ENCODE data around the gene LIME1. TPM values are rescaled to one million over a fixed set of nuclear protein-coding genes. Genes with fewer than 3 reads are reported as not detected.
A peak's percentile ranks its signal among the peaks of the same experiment; 100 is the strongest.

Gene LIME1, protein sequence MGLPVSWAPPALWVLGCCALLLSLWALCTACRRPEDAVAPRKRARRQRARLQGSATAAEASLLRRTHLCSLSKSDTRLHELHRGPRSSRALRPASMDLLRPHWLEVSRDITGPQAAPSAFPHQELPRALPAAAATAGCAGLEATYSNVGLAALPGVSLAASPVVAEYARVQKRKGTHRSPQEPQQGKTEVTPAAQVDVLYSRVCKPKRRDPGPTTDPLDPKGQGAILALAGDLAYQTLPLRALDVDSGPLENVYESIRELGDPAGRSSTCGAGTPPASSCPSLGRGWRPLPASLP
- polyA plus RNA-seq (2013, experiment 1 of 2; ENCODE audit: insufficient read length) = 4.7 TPM
- polyA plus RNA-seq (2013, experiment 2 of 2; ENCODE audit: insufficient read length) = 2.5 TPM

DNA sequence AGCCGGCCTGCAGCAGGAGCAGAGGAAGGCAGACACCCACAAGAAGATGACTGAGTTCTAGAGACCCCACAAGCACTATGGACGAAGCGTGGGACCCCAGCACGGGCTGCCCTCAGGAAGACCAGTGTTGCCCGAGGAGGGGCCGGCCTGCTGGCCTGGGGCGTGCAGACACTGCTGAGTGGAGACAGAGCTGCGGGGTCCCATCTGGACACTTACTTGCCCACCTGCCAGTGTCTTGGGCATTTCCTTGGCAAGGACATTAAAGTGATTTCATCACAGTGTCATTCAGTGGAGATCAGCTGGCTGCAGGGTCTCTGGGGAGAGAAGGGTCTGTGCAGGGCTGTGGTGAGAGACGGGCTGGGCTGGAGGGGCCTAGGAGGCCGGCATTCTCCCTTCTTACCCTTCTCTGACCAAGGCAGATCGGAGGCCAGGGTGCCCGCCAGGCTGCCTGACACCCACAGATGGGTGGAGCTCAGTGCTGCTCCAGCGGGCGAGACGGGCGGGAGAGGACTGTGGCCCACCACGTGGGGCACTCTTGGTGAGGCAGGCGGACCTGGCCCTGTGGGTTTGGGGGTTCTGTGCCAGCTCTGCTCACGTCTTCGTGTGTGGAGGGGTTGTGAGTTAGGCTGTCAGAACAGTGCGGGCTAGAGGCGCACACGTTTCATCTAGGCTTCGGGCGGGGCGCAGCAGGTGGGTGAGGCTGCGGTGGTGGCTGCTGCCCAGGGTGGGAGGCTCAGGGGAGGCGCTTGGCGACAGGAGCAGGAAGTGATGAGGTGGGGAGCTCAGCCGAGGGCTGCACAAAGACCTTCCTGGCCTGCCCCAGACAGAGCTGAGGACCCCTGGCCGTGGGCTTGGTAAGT is at the start of gene LIME1:
Gene LIME1, plus strand, starts transcription at position 806 of the 860 bp plus-strand sequence. CDS start 886 bp downstream, outside the sequence.
- DNase-seq = no peak

DNA sequence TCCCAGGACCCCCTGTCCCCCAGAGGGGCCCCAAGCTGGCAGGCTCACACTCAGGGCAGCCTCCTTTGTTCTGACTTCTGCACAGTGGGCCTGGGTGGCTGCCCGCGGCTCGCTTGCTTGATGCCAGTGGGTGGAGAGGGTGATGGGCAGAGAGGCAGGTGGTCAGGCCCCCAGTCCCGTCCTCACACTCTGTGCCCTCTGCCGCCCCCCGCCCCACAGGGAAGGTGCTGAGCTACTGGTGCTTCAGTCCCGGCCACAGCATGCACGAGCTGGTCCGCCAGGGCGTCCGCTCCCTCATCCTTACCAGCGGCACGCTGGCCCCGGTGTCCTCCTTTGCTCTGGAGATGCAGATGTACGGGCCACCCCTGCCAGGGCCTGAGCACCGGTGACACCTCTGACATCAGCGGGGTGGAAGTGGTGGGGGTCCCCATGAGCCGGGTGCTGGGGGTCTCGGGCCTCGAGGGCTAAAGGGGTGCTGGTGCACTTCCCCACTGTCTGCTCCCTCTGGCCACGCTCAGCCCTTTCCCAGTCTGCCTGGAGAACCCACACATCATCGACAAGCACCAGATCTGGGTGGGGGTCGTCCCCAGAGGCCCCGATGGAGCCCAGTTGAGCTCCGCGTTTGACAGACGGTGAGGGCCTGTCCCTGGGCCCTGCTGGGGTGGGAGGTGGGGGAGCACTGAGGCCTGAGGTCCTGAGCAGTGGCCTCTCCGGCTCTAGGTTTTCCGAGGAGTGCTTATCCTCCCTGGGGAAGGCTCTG is 48.9 kb upstream of the LIME1 start:
- no peak for DNase-seq

DNA sequence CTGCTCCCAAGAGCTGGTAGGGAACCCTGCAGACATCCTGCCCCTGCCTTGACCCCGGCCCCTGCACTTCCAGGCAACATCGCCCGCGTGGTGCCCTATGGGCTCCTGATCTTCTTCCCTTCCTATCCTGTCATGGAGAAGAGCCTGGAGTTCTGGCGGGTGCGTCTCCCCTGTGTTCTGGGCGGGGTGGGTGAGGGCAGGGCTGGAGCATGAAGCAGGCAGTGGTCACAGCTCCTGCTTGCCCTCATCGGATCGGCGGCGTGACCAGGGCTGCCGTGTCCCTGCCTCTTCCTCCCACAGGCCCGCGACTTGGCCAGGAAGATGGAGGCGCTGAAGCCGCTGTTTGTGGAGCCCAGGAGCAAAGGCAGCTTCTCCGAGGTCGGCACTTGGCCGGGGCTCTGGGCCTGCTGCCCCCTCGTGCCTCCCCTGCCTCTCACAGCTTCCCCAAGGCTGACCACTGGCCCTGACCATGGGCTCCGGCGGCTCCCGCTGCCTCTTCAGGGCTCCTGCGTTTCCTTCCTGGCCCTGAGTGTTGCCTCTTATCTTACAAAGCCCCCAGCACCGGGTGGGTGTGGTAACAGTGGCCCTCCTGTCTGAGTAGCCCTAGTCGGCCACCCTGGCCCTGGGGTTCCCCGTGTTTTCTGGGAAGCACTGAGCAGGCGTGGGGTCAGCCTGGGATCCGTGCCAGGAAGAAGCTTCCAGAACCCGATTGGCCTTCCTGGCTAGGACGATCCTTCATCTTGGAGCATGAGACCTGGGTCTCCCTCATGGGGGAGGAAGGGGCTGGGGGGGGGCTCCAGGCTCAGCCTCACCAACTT is 48.0 kb upstream of the LIME1 start:
- DNase-seq = no peak

DNA sequence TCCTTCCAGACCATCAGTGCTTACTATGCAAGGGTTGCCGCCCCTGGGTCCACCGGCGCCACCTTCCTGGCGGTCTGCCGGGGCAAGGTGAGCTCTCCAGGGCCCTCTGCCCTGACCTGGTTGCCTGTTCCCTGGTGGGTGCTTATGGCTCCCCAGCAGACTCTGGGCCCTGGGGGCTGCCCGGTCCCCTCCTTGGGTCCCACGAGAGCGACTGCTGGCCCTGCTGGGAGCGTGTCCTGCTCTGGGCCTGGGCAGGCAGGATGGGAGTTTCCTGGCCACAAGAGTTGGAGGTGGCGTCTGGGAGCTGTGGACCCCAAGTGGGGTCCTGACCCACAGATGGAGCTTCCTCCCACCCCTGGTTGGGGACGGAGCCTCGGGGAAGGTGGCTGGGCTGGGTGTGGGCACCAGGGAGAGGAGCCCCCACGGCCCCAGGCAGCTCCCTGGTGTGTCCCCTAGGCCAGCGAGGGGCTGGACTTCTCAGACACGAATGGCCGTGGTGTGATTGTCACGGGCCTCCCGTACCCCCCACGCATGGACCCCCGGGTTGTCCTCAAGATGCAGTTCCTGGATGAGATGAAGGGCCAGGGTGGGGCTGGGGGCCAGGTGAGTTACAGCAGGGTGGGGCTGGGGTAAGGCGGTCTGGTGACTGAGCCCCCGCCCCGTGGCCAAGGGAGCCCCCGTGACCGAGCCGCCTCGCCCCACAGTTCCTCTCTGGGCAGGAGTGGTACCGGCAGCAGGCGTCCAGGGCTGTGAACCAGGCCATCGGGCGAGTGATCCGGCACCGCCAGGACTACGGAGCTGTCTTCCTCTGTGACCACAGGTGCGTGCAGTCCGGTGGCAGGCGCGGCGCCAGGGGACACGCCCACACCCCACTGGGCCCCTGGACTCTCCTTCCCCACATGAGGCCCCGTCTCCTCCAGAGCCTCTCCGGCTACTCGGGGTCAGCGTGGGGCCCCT is 47.1 kb upstream of the LIME1 start:
- DNase-seq = no peak

DNA sequence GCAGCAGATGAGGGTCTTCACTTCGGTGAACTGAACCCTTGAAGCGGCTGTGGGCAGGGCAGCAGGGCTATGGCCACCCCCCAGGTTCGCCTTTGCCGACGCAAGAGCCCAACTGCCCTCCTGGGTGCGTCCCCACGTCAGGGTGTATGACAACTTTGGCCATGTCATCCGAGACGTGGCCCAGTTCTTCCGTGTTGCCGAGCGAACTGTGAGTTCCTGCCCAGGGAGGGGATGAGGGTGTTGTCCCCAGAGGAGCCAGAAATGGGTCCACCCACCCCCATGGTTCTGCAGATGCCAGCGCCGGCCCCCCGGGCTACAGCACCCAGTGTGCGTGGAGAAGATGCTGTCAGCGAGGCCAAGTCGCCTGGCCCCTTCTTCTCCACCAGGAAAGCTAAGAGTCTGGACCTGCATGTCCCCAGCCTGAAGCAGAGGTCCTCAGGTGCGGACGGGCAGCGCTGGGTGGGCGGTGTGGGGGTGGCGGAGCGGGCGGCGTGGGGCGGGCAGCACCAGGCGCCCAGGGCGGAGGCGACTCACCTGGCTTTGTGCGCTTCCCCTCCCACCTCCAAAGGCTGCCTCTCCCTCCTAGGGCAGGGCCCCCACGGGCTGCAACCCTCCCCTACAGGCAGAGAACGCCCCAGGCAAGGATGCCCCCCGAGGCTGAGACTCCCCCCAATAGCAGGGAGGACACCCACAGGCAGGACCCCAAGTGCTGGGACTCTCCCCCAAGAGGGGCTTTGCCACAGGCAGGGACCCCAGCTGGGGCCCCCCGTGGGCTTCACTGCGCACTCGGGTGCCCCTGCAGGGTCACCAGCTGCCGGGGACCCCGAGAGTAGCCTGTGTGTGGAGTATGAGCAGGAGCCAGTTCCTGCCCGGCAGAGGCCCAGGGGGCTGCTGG is 46.2 kb upstream of the LIME1 start:
- no peak for DNase-seq

DNA sequence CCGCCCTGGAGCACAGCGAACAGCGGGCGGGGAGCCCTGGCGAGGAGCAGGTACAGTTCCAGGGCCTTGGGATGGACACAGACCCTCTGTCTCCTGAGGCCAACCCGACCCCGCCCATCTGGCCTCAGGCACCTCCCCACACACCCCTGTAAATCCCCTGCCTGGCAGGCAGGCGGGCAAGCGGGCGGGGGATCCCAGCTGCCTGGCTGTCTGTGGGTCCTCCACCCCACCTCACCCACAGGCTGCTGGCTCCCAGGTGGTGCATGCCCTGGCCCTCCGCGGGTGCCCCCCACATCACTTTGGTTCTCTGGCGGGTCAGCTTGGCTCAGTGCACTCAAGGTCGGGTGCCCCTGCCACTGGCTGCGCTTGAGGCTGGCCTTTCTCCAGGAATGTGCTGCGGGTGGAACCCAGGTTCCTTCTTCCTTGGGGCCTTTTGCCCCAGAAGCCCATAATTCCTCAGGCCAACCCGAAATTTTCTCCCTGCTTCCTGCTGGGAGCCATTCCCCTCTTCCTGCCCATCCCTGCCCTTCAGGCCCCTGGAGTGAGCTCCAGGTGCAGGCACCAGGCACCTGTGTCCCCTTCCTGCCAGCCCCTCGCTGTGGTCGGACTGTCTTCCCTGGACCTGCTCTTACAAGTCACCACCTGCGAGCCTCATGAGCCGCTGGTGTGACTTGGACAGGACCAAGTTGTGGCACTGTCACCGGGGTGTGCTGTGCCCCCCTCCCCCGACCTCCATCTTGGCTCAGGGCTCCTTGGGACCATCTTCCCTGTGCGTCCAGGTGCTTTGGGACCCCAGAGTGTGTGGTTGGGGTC is 45.4 kb upstream of the LIME1 start:
- no peak for DNase-seq

DNA sequence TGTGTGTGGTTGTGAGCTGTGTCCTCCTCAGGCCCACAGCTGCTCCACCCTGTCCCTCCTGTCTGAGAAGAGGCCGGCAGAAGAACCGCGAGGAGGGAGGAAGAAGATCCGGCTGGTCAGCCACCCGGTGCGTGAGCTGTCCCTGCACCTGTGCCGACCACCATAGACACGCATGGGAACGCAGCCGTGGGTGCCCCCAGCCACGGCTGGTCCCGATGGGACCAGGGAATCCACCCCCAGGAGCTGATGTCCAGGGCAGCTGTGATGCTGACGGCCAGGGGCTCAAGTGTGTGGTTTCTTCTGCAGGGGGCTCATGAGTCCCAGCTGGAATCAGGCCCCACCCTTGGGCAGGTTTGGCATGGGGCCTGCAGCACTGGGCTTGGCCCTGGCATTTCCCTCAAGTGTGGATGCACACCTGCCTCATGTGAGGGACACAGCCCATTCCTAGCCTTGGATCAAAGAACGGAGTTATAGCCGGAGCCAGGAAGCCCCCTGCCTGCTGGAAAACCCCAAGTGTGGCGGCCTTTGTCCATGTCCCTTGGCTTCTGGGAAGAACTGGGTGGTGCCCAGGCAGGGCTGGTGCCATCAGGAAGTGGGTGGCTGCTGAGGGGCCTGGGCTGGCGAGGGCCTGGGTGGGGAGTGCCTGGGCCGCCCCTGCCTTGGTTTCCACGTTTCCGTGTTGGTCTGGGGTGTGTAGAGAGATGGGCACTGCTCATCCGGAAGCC is 44.6 kb upstream of the LIME1 start:
- DNase-seq = no peak

DNA sequence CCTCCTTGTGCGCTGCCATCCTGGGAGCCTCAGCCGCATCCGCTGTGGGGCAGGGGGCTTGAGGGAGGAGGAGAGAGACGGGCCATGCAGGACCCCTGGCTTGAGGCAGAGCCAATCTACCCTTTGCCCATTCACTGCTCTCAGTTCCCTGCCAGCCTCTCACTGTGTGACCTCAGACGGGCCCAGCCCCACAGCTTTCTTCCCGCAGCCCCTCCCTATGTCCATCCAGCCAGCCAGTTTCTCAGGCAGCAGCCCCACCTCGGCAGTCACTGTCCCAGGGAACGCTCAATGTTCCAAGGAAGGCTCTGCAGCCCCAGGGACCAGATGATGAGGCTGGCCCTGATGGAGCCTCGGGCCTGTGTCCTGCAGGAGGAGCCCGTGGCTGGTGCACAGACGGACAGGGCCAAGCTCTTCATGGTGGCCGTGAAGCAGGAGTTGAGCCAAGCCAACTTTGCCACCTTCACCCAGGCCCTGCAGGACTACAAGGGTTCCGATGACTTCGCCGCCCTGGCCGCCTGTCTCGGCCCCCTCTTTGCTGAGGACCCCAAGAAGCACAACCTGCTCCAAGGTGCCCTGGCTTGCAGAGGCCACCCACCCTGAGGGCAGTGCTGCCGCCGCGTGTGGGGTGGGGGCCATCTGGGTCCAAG is 43.9 kb upstream of the LIME1 start:
- DNase-seq = peak; percentile 28

DNA sequence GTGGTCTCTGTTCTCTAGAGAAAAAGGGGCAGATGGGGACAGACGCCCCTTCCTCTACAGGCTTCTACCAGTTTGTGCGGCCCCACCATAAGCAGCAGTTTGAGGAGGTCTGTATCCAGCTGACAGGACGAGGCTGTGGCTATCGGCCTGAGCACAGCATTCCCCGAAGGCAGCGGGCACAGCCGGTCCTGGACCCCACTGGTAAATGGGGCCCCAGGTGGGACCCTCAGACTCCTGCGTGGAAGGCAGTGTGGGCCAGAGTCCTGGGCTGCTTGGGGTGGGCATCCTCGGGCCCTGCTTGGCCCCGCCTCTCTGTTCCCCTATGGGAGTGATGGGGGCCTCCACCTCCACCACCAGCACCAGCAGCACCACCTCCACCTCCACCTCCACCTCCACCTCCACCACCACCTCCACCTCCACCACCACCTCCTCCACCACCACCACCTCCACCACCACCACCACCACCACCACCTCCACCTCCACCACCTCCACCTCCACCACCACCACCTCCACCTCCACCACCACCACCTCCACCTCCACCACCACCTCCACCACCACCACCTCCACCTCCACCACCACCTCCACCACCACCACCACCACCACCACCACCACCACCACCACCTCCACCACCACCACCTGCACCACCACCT is 43.3 kb upstream of the LIME1 start:
- DNase-seq = no peak

DNA sequence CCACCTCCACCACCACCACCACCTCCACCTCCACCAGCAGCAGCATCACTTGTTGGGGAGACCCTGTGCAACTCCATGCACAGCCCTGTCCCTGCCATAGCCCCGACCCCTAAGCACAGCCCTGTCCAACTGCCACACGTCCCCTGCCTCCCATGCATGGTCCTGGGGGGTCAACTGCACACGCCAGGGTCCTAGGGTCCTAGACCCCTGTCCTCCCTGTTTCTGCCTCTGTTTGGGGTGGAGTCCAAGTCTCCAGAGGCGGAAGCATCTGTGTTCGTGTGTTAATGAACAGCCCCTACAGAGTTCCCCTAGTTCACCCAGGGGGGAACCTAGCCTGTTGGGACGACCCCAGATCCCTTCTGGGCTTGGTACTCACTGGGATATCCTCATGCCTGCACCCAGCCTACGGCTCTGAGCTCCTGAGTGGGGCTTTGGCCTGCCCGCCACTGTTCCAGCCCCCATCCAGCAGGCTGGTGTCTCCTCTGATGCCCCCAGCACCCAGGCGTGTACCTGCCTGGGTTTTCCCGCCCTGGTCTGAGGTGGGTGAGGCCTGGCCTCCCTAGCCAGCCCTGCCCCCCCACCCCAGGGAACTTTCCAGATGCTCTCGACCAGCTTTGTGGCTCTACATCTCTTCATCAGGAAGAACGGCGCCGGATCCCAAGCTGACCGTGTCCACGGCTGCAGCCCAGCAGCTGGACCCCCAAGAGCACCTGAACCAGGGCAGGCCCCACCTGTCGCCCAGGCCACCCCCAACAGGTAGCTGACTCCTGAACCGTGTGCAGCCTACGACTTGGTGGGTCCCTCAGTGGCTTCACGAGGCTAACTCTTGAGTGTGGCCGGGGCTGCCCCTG is 42.5 kb upstream of the LIME1 start:
- no peak for DNase-seq

DNA sequence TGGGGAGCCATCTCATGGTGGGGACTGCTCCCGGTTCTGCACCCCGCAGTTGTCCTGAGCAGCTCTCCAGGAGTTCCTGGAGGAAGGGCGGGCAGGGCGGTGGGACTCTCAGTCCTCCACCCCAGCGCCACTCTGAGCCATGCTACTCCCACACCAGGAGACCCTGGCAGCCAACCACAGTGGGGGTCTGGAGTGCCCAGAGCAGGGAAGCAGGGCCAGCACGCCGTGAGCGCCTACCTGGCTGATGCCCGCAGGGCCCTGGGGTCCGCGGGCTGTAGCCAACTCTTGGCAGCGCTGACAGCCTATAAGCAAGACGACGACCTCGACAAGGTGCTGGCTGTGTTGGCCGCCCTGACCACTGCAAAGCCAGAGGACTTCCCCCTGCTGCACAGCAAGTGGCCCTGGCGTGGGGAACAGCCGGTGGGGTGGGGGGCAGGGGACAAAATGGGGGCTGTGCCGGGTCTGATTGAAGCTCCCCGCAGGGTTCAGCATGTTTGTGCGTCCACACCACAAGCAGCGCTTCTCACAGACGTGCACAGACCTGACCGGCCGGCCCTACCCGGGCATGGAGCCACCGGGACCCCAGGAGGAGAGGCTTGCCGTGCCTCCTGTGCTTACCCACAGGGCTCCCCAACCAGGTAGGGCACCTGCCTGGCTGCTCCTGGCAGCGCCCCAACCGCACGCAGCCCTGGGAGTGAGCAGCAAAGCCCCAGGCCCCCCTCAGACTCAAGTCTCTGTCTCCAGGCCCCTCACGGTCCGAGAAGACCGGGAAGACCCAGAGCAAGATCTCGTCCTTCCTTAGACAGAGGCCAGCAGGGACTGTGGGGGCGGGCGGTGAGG is 41.7 kb upstream of the LIME1 start:
- no peak for DNase-seq

DNA sequence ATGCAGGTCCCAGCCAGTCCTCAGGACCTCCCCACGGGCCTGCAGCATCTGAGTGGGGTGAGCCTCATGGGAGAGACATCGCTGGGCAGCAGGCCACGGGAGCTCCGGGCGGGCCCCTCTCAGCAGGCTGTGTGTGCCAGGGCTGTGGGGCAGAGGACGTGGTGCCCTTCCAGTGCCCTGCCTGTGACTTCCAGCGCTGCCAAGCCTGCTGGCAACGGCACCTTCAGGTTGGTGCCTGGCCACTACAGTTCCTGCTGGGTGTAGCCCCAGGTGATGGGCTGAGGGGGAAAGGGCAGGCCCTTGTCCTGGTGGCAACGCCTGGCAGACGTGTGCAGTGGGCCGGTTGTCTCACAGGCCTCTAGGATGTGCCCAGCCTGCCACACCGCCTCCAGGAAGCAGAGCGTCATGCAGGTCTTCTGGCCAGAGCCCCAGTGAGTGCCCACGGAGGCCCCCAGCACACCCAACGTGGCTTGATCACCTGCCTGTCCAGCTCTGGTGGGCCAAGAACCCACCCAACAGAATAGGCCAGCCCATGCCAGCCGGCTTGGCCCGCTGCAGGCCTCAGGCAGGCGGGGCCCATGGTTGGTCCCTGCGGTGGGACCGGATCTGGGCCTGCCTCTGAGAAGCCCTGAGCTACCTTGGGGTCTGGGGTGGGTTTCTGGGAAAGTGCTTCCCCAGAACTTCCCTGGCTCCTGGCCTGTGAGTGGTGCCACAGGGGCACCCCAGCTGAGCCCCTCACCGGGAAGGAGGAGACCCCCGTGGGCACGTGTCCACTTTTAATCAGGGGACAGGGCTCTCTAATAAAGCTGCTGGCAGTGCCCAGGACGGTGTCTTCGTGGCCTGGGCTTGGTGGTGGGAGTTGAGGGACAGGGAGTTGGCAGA is 40.8 kb upstream of the LIME1 start:
- DNase-seq = no peak

DNA sequence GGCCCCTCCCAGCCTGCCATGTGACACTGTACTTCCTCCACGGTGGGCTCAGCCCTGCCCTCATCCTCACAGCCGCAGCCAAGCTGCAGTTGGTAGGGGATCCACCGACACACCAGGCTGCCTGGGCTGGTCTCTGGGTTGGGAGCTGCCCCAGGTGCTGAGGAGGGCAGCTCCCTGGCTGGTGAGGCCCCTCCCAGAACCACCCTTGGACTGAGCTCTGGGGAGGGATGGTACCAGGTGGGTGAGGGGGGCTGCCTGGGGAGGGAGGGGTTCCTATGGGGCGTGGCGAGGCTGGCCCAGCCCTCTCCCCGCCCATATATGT is 40.2 kb upstream of the LIME1 start:
- no peak for DNase-seq

DNA sequence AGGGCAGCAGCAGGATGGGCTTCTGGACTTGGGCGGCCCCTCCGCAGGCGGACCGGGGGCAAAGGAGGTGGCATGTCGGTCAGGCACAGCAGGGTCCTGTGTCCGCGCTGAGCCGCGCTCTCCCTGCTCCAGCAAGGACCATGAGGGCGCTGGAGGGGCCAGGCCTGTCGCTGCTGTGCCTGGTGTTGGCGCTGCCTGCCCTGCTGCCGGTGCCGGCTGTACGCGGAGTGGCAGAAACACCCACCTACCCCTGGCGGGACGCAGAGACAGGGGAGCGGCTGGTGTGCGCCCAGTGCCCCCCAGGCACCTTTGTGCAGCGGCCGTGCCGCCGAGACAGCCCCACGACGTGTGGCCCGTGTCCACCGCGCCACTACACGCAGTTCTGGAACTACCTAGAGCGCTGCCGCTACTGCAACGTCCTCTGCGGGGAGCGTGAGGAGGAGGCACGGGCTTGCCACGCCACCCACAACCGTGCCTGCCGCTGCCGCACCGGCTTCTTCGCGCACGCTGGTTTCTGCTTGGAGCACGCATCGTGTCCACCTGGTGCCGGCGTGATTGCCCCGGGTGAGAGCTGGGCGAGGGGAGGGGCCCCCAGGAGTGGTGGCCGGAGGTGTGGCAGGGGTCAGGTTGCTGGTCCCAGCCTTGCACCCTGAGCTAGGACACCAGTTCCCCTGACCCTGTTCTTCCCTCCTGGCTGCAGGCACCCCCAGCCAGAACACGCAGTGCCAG is 39.7 kb upstream of the LIME1 start, which contains the start of gene TNFRSF6B:
Gene TNFRSF6B, plus strand, starts transcription at position 25 of the 729 bp plus-strand sequence. Its CDS starts 116 bp downstream, at position 141.
- no peak for DNase-seq
